HepG2 (cell line): ENCODE results near the gene PAPPA2. TPM values are rescaled to one million over a fixed set of nuclear protein-coding genes. Genes with fewer than 3 reads are reported as not detected.

ENCODE experiments used
- ATAC-seq: fragments of 200-7000 bp; cut with Tn5 transposase; 3 replicates; pipeline ENCODE4 v1.9.1; 2020; ENCODE audit warnings: mild to moderate bottlenecking, moderate library complexity
- BruUV-seq: library from RNA; stranded (reverse); fragments of 400-500 nt; replicated peaks from 2 replicates; lab custom pipeline; 2021; lab: Mats Ljungman, UMichigan
- CTCF ChIA-PET: fragments of 300-600 bp; formaldehyde crosslinking; extraction: SDS; loops from one replicate; lab custom pipeline; 2021; ENCODE audit warnings: low total read pairs, inconsistent platforms, low intra/inter-chr PET ratio; lab: Yijun Ruan, JAX
- POLR2A ChIA-PET: fragments of 350-600 bp; sonication (Branson Sonifier 250); formaldehyde crosslinking; loops from one replicate; lab custom pipeline; 2020; ENCODE audit warnings: antibody characterized with exemption, inconsistent platforms; lab: Yijun Ruan, JAX
- DNase-seq: peaks from one replicate; pipeline ENCODE4 v3.0.0-alpha.2; 2015; ENCODE audit warnings: low spot score
- FAIRE-seq: peaks from 3 replicates; lab custom pipeline; 2011; peaks lifted over from hg19 to GRCh38; lab: Jason Lieb, UNC
- H2AFZ ChIP-seq: one replicate; pipeline ENCODE4 v1.6.1; 2011; ENCODE audit warnings: low read length, inconsistent platforms
- H3K27ac ChIP-seq: fragments of 300-600 bp; 3 replicates; pipeline ENCODE4 v1.8.0; 2011; ENCODE audit warnings: mixed run types, mild to moderate bottlenecking, mixed read lengths, low read length, inconsistent platforms; ENCODE audit not compliant: insufficient read depth; ENCODE audit errors: extremely low read length
- H3K27me3 ChIP-seq, 2 experiments: fragments of 200-600 bp in 1 of 2; 2 replicates in 1 of 2; 3 replicates in 1 of 2; pipeline versions ENCODE4 v1.6.0 to v1.8.0; 2011; ENCODE audit warnings: low read length in 2 of 2, mild to moderate bottlenecking in 2 of 2, moderate library complexity in 2 of 2, inconsistent platforms in 1 of 2; ENCODE audit not compliant: insufficient read depth in 2 of 2, control insufficient read depth in 1 of 2
- H3K36me3 ChIP-seq, 2 experiments: fragments of 200-600 bp in 1 of 2; replicated peaks in 1 of 2; 2 replicates in 1 of 2; 3 replicates in 1 of 2; pipeline versions ENCODE4 v1.5.1 to v1.8.0; 2011; ENCODE audit warnings: low read length in 2 of 2, inconsistent platforms in 1 of 2; ENCODE audit not compliant: insufficient read depth in 2 of 2, control insufficient read depth in 1 of 2
- H3K4me1 ChIP-seq: 2 replicates; pipeline ENCODE4 v1.5.1; 2012; ENCODE audit warnings: low read length, inconsistent platforms; ENCODE audit not compliant: insufficient read depth
- H3K4me2 ChIP-seq: 2 replicates; pipeline ENCODE4 v1.6.0; 2011; ENCODE audit warnings: low read depth, low read length, inconsistent platforms
- H3K4me3 ChIP-seq, 3 experiments: fragments of 200-600 bp in 1 of 3; sonication (generic), shearing (Covaris generic) in 1 of 3; replicated peaks in 1 of 3; 2 replicates each; pipeline ENCODE4 v1.5.1; 2011 to 2016; ENCODE audit warnings: low read length in 3 of 3, inconsistent platforms in 2 of 3, low read depth in 2 of 3, mild to moderate bottlenecking in 2 of 3, control low read depth in 1 of 3, mixed read lengths in 1 of 3; ENCODE audit not compliant: insufficient read depth in 1 of 3
- H3K79me2 ChIP-seq: one replicate; pipeline ENCODE4 v1.6.1; 2011; ENCODE audit warnings: low read length, inconsistent platforms; ENCODE audit not compliant: insufficient read depth
- H3K9ac ChIP-seq: 2 replicates; pipeline ENCODE4 v1.6.0; 2011; ENCODE audit warnings: mild to moderate bottlenecking, low read depth, low read length, inconsistent platforms; ENCODE audit not compliant: insufficient read depth
- H3K9me3 ChIP-seq: 2 replicates; pipeline ENCODE4 v1.5.1; 2012; ENCODE audit warnings: mild to moderate bottlenecking, low read length
- H4K20me1 ChIP-seq: 2 replicates; pipeline ENCODE4 v1.6.0; 2011; ENCODE audit warnings: inconsistent platforms, mild to moderate bottlenecking, low read length, moderate library complexity; ENCODE audit not compliant: insufficient read depth
- ARID5B ChIP-seq: IDR thresholded peaks from 2 replicates; pipeline ENCODE4 v1.4.0; 2020; ENCODE audit warnings: mild to moderate bottlenecking, missing genetic modification reagents
- ELF3 ChIP-seq: IDR thresholded peaks from 2 replicates; pipeline ENCODE4 v1.6.1; 2016; ENCODE audit warnings: missing genetic modification reagents, missing compliant biosample characterization
- GABPA ChIP-seq, 2 experiments: IDR thresholded peaks; 2 replicates each; pipeline ENCODE4 v1.6.1; 2011 to 2016; ENCODE audit warnings: low read depth in 2 of 2, low read length in 1 of 2, missing biosample characterization in 1 of 2, missing genetic modification characterization in 1 of 2
- HNF4A ChIP-seq: sonication (generic); formaldehyde crosslinking; IDR thresholded peaks from 2 replicates; pipeline ENCODE4 v1.4.0; 2020; ENCODE audit warnings: missing genetic modification reagents
- HNF4G ChIP-seq, 2 experiments: sonication (generic) in 1 of 2; formaldehyde crosslinking in 1 of 2; IDR thresholded peaks; 2 replicates each; pipeline versions ENCODE4 v1.4.0 to v1.6.1; 2011 to 2020; ENCODE audit warnings: borderline replicate concordance in 2 of 2, low read depth in 2 of 2, mild to moderate bottlenecking in 2 of 2, low read length in 1 of 2, missing genetic modification reagents in 1 of 2, moderate library complexity in 1 of 2
- PAXIP1 ChIP-seq: sonication (generic); formaldehyde crosslinking; conservative IDR thresholded peaks from 2 replicates; pipeline ENCODE4 v1.4.0; 2020; ENCODE audit warnings: mild to moderate bottlenecking, missing genetic modification reagents, moderate library complexity
- RFX3 ChIP-seq: IDR thresholded peaks from 2 replicates; pipeline ENCODE4 v1.6.1; 2016; ENCODE audit warnings: missing biosample characterization, missing genetic modification reagents
- TAF1 ChIP-seq: sonication (generic); formaldehyde crosslinking; IDR thresholded peaks from 2 replicates; pipeline ENCODE4 v1.4.0; 2020; ENCODE audit warnings: missing genetic modification reagents
- ZBTB20 ChIP-seq: sonication (generic); formaldehyde crosslinking; IDR thresholded peaks from 2 replicates; pipeline ENCODE4 v1.8.1; 2023; ENCODE audit warnings: missing genetic modification reagents, low read depth, mild to moderate bottlenecking, borderline replicate concordance
- WGBS: methylation state at CpG from one replicate; pipeline ENCODE4 v1.1.6; 2017; ENCODE audit warnings: low lambda C conversion rate; 5-methylcytosine and 5-hydroxymethylcytosine counted together
- in situ Hi-C: cut with HindIII; loops from 2 replicates; pipeline ENCODE4 v1.10.0; 2017; ENCODE audit warnings: low pct_unique_long_range_greater_than_20kb; ENCODE audit not compliant: extremely low pct_ligation_motif_present
- intact Hi-C: fragments of 100-400 bp; cut with micrococcal nuclease; formaldehyde crosslinking; loops from one replicate; pipeline ENCODE4 v1.10.0; 2022; ENCODE audit not compliant: unreplicated experiment
- polyA plus RNA-seq, 8 experiments: library from polyadenylated mRNA; depleted of rRNA in 3 of 8; stranded (reverse) in 7 of 8; unstranded in 1 of 8; fragments of >200 nt; fragmentation: Illumina TruSeq in 4 of 8; extraction: Trizol in 4 of 8; gene quantifications; 2 replicates each; pipeline versions ENCODE4 v1.2.1 to v1.2.3, GENCODE V29; 2011 to 2016; ENCODE audit warnings: low read depth in 4 of 8, missing spikeins in 1 of 8, mixed read lengths in 1 of 8; ENCODE audit not compliant: insufficient read depth in 1 of 8
- total RNA-seq, 5 experiments: library from RNA; depleted of rRNA; stranded (reverse); fragments of >200 nt; fragmentation: Illumina TruSeq; extraction: Trizol; gene quantifications; 2 replicates each; pipeline ENCODE4 v1.2.3, GENCODE V29; 2016; ENCODE audit warnings: low read depth in 1 of 5

The PAPPA2 gene
- total and polyA plus RNA-seq, 2 of the 13 experiments (the other 11 are each of a cell fraction or from before 2014, with no cell fraction given), result 0.01 TPM; not detected in 1

- intact Hi-C loops (no loop called here), in situ Hi-C loops (no loop called here)
- Histone ChIP-seq H2AFZ (no peak overlapping the region), H3K36me3 (no peaks in the 10 kb centered on the region), H4K20me1 (no peaks in the 10 kb centered on the region), H3K9me3 (no peaks in the 10 kb centered on the region), H3K27me3 (no peaks in the 10 kb centered on the region), H3K79me2 (no peaks in the 10 kb centered on the region), H3K4me1 (peaks cover 11% of the 10 kb centered on the region), H3K27ac (no peak overlapping the region), H3K4me3 (no peak overlapping the region), H3K4me2 (no peak overlapping the region), H3K9ac (no peak overlapping the region)
- no peak for TF ChIP-seq RFX3 (CRISPR knock-in tag)
- TF ChIP-seq TAF1 (CRISPR knock-in tag), result no peak
- no peak for TF ChIP-seq GABPA (IDR thresholded peaks at IDR 0.05; ENCODE audit: low read depth, low read length)
- TF ChIP-seq GABPA (CRISPR knock-in tag; IDR thresholded peaks at IDR 0.05; ENCODE audit: low read depth), result peak; percentile 27; the same call in 1 of the 2 replicates
- 0 out of 2 replicates have a peak, but pooled peaks have one; percentile 18 for TF ChIP-seq PAXIP1 (CRISPR knock-in tag)
- no peak for TF ChIP-seq ZBTB20
- TF ChIP-seq HNF4A (CRISPR knock-in tag), result peak; percentile 78
- peak; percentile 15; the same call in 1 of the 2 replicates for TF ChIP-seq ARID5B (CRISPR knock-in tag)
- 0 out of 2 replicates have a peak, but pooled peaks have one; percentile 15 for TF ChIP-seq ELF3
- TF ChIP-seq HNF4G (IDR thresholded peaks at IDR 0.05; ENCODE audit: borderline replicate concordance, low read depth, low read length), result 0 out of 2 replicates have a peak, but pooled peaks have one; percentile 13
- TF ChIP-seq HNF4G (CRISPR knock-in tag; IDR thresholded peaks at IDR 0.05; ENCODE audit: borderline replicate concordance, low read depth), result no peak
- POLR2A ChIA-PET, result no interaction called here
- BruUV-seq, result no TSS peak
- DNase-seq, result peak; percentile 10
- FAIRE-seq, result no peak
- ATAC-seq, result peak; percentile 56; the same call in 2 of the 3 replicates
- CTCF ChIA-PET, result no interaction called here
- 21% methylated on average over 2 of the region's 2 CpGs for WGBS
Observed at GRCh38 chr1:176531036-176531435, 68.1 kb downstream of the PAPPA2 start.
